ENCODE data around the gene PHACTR3. TPM values are rescaled to one million over a fixed set of nuclear protein-coding genes. Genes with fewer than 3 reads are reported as not detected.

PHACTR3 gene
- total RNA-seq, 1 donor from 2014 or later, result 22.3 TPM

- Mint-ChIP-seq H3K9me3 (peaks cover 9% of the 10 kb centered on the region), H3K4me1 (peaks cover 10% of the 10 kb centered on the region), H3K4me3 (no peak overlapping the region), H3K36me3 (ENCODE audit: low read depth) (peaks cover 3% of the 10 kb centered on the region), H3K27me3 (ENCODE audit: low read depth) (peaks cover 69% of the 10 kb centered on the region), H3K27ac (ENCODE audit: unreplicated experiment) (no peak overlapping the region)
- TF ChIP-seq CTCF (conservative IDR thresholded peaks at IDR 0.05), result no peak
- no peak for DNase-seq (ENCODE audit: low read depth, low spot score)
Measured at GRCh38 chr20:59625214-59625922, 21.0 kb downstream of the PHACTR3 start.

GRCh38 chr20:59627298-59627697, 23.0 kb downstream of the PHACTR3 start:
- Mint-ChIP-seq H3K4me1 (peaks cover 10% of the 10 kb centered on the region), H3K4me3 (no peak overlapping the region), H3K27ac (ENCODE audit: unreplicated experiment) (no peak overlapping the region), H3K27me3 (ENCODE audit: low read depth) (peaks cover 66% of the 10 kb centered on the region), H3K9me3 (peaks cover 9% of the 10 kb centered on the region), H3K36me3 (ENCODE audit: low read depth) (peaks cover 3% of the 10 kb centered on the region)
- no peak for DNase-seq (ENCODE audit: low read depth, low spot score)
- no peak for TF ChIP-seq CTCF (conservative IDR thresholded peaks at IDR 0.05)

- Mint-ChIP-seq H3K9me3 (peaks cover 9% of the 10 kb centered on the region), H3K4me3 (no peak overlapping the region), H3K27me3 (ENCODE audit: low read depth) (peaks cover 66% of the 10 kb centered on the region), H3K27ac (ENCODE audit: unreplicated experiment) (peak overlapping the region; percentile 89), H3K4me1 (peaks cover 10% of the 10 kb centered on the region), H3K36me3 (ENCODE audit: low read depth) (peaks cover 3% of the 10 kb centered on the region)
- no peak for TF ChIP-seq CTCF (conservative IDR thresholded peaks at IDR 0.05)
- DNase-seq (ENCODE audit: low read depth, low spot score), result no peak
Measured at GRCh38 chr20:59628171-59628570, 23.8 kb downstream of the PHACTR3 start.

GRCh38 chr20:59629141-59630045, 25.1 kb downstream of the PHACTR3 start:
- no peak overlapping the region for H3K27ac Mint-ChIP-seq (ENCODE audit: unreplicated experiment)
- peaks cover 9% of the 10 kb centered on the region for H3K9me3 Mint-ChIP-seq
- H3K36me3 Mint-ChIP-seq (ENCODE audit: low read depth), result peaks cover 3% of the 10 kb centered on the region
- no peak for DNase-seq (ENCODE audit: low read depth, low spot score)
- H3K4me3 Mint-ChIP-seq, result no peak overlapping the region
- peaks cover 63% of the 10 kb centered on the region for H3K27me3 Mint-ChIP-seq (ENCODE audit: low read depth)
- H3K4me1 Mint-ChIP-seq, result peaks cover 10% of the 10 kb centered on the region
- no peak for TF ChIP-seq CTCF (conservative IDR thresholded peaks at IDR 0.05)

GRCh38 chr20:59630526-59630925, 26.2 kb downstream of the PHACTR3 start:
- H3K9me3 Mint-ChIP-seq, result peaks cover 9% of the 10 kb centered on the region
- no peak overlapping the region for H3K27ac Mint-ChIP-seq (ENCODE audit: unreplicated experiment)

More at GRCh38 chr20:59630526-59630925, 26.2 kb downstream of the PHACTR3 start:
- Mint-ChIP-seq H3K4me3 (no peak overlapping the region), H3K4me1 (peaks cover 12% of the 10 kb centered on the region), H3K36me3 (ENCODE audit: low read depth) (peaks cover 3% of the 10 kb centered on the region), H3K27me3 (ENCODE audit: low read depth) (peaks cover 57% of the 10 kb centered on the region)
- DNase-seq (ENCODE audit: low read depth, low spot score), result no peak
- TF ChIP-seq CTCF (conservative IDR thresholded peaks at IDR 0.05), result no peak
